Measurements from ENCODE around the gene TRPM4.

Gene TRPM4

GRCh38 chr19:49243726-49244125, 86.1 kb downstream of the TRPM4 start:
- no peak for DNase-seq

GRCh38 chr19:49244256-49244655, 86.7 kb downstream of the TRPM4 start:
- DNase-seq: no peak

GRCh38 chr19:49247676-49248075, 90.1 kb downstream of the TRPM4 start:
- no peak for DNase-seq

- no peak for DNase-seq
Observed at GRCh38 chr19:49249933-49250332, 92.3 kb downstream of the TRPM4 start.

- no peak for DNase-seq
Observed at GRCh38 chr19:49255674-49256073, 98.1 kb downstream of the TRPM4 start.

GRCh38 chr19:49256691-49257090, 99.1 kb downstream of the TRPM4 start:
- no peak for DNase-seq

All from fibroblast of skin of right biceps (primary cell).